Stimulated activated CD8-positive, alpha-beta memory T cell treated with anti-CD3 and anti-CD28 coated beads, Interleukin-12 subunit alpha, Interleukin-12 subunit beta, amount 100 ng/mL, for 24 hours (primary cell): ENCODE results near the gene ELAVL3.
"Not testable (repeated sequence)": the region's sequence is repeated elsewhere in the genome, so short reads cannot be mapped to it uniquely, and the experiment has no call there.

Source experiments
- DNase-seq: peaks from one replicate; pipeline ENCODE4 v3.0.0-alpha.2; 2020; ENCODE audit errors: extremely low read depth

ELAVL3 gene

GRCh38 chr19:11406703-11407236 is 74.1 kb downstream of the ELAVL3 start:
- not testable (repeated sequence) for DNase-seq

- DNase-seq: no peak
Observed at GRCh38 chr19:11405846-11406643, 74.8 kb downstream of the ELAVL3 start.

GRCh38 chr19:11404588-11405222 is 76.1 kb downstream of the ELAVL3 start:
- no peak for DNase-seq

GRCh38 chr19:11401808-11402543 is 78.9 kb downstream of the ELAVL3 start:
- DNase-seq: no peak
